Astrocyte of the cerebellum (primary cell): Measurements from ENCODE around the gene RAC3.

Experiments used
- DNase-seq: peaks from one replicate; pipeline ENCODE4 v3.0.0-alpha.2; 2011; ENCODE audit warnings: low read depth
- H3K4me3 ChIP-seq: 2 replicates; pipeline ENCODE4 v1.5.1; 2011; ENCODE audit warnings: mild to moderate bottlenecking, low read depth, low read length, moderate library complexity
- in situ Hi-C: cut with HindIII; loops from 2 replicates; pipeline ENCODE4 v1.10.0; 2017; ENCODE audit warnings: low sequenced_read_pairs
- TF ChIP-seq, protein P1 (sequence below): IDR thresholded peaks from 2 replicates; pipeline ENCODE4 v1.5.1; 2012; ENCODE audit warnings: low read length, low read depth, moderate library complexity, mild to moderate bottlenecking; ENCODE audit errors: missing control alignments

Gene RAC3

DNA sequence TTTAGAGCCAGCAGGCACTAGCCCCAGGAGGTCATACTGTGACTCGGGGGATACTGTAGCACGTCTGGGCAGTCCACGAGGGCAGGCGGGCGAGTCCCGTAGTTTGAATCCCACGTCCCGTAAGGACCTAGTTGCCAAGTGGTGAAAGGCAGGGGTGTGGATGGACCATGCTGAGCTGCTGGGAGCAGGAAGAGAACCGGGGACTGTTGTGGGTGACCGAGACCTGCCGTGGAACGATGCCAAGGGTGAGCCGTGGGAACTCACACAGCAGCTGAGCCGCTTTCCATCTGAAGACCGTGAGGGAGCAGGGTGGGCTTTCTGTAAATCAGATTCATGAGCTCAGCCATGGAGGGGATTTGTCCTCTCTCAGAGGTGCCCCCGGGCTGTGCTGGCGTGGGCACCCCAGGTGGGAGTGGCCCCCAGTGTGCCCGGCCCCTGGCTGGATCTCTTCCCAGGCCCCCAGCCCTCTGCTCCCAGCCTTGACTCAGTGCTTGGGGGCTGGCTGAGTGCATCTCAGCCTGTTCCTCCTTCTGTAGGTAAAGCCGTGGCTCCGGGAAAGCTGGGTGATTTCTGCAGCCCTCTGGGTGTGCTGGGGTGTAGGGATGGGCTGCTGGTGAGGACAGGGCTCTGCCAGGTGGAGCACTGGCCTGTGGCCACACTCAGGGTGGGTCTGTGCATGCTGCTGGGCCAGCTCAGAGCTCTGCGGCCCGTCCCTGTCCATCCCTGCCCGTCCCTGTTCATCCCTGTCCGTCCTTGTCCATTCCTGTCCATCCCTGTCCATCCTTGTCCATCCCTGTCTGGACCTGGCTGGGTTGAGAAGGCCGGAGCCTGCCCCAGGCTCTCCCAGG is 40.4 kb upstream of the RAC3 start:
- DNase-seq, result no peak
- TF ChIP-seq, protein P1, sequence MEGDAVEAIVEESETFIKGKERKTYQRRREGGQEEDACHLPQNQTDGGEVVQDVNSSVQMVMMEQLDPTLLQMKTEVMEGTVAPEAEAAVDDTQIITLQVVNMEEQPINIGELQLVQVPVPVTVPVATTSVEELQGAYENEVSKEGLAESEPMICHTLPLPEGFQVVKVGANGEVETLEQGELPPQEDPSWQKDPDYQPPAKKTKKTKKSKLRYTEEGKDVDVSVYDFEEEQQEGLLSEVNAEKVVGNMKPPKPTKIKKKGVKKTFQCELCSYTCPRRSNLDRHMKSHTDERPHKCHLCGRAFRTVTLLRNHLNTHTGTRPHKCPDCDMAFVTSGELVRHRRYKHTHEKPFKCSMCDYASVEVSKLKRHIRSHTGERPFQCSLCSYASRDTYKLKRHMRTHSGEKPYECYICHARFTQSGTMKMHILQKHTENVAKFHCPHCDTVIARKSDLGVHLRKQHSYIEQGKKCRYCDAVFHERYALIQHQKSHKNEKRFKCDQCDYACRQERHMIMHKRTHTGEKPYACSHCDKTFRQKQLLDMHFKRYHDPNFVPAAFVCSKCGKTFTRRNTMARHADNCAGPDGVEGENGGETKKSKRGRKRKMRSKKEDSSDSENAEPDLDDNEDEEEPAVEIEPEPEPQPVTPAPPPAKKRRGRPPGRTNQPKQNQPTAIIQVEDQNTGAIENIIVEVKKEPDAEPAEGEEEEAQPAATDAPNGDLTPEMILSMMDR, result no peak
- no peak overlapping the region for H3K4me3 ChIP-seq
- in situ Hi-C loops, result no loop called here

DNA sequence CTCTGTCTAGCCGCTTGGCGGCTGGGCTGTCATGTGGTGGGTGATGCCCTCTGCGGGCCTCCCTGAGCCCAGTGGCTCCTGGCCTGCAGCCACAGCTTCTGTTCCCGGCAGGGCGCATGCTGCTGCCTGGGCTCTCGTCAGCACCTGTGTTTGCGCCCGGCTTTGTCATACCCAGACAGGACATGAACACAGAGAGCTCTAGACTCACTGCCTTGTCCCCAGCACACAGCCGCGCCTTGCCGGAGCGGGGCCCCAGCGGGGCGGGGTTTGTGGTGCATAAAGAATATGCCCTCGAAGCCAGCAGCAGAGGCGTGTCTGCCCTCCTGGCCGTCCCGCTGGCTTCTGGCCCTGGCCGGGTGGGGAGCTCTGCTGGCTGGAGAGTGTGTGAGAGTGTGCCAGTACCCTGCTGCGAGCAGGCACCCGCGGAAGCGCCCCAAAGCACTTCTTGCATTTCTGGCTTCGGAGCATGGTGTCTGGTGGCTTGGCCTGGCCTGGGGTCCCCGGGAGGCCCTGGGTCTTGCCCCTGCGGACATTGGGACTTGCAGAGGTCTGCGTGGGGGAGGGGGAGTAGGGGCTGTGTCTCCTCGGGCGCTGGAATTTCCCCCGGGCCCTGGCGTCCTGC is 39.7 kb upstream of the RAC3 start:
- no peak for DNase-seq
- TF ChIP-seq, protein P1, result no peak
- no peak overlapping the region for H3K4me3 ChIP-seq
- in situ Hi-C loops, result no loop called here

DNA sequence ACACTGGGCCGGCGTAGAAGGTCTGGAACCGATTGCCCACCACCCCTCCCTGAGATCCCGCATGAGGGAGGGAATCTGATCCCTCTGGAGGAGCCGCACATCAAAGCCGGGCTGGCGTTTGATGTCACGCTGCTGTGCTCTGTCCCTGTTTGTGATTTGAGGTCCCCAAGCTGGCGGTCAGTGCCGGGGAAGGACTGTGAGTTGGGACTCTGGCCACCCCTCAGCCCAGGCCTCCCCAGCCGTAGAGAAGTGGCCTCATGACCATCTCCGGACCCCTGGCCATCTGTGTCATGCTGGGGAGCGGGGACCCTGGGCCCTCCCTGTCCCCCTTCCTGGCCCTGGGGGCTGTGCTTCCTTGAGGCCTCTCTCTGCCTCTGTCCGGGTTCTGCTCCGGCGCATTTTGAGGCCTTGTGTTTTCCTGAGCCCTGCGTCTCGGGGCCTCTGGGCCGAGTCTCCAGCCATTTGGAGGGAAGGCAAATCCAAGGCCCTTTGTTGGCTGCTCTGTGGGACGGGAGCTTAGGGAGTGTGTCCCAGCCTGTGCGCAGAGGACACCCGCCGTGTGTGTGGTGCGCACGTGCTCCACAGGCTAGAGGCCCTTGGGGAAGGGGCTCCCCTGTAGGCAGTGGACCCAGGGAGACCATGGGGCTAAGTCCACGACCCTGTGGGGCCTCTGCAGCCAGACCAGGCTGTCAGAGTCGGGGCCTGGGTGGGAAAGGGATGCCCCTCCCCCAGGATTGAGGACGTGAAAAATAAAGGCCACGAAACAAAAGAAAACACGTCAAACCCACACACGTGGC is 39.0 kb upstream of the RAC3 start:
- DNase-seq, result no peak
- H3K4me3 ChIP-seq, result no peak overlapping the region
- in situ Hi-C loops, result no loop called here
- TF ChIP-seq, protein P1, result no peak

DNA sequence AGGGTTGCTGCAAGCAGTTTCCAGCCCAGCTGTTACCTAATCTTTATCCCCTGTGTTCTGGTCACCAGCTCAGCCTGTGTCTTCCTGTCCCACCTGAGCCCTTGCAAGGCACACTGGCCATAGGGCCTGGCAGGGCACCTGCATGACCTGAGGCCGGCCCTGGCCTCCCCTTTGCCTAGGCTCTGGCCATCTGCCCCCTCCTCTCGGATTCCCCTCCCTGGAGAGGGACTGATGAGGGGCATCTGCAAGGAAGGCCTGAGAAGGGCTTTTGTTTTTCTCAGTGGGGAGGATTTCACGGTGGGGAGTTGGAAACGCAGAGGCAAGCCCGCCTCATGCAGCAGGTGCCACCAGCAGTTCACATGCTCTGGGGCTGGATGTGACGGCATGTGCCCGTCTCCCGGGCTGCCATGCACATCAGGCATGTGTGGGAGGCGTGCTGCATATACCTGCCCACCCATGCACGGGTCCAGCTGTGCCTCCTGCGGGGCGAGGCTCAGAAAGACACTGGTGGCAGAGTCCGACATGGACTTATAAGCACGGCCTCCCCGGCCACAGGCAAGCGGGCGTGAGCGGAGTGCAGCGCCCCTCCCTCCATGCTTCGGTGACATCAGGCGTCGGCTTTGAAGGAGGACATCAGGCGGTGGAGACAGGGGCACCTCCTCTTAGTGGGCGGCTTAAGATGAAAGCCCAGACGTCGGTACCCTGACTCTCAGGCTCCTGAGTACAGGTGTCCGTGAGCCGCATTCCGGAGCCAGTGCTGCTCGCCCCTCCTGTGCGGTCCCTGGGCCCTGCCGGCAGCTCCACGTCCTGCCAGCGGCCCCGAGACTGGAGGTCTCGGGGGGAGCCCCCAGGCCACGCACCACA is 37.5 kb upstream of the RAC3 start:
- no peak overlapping the region for H3K4me3 ChIP-seq
- in situ Hi-C loops, result no loop called here
- DNase-seq, result no peak
- TF ChIP-seq, protein P1, result no peak

DNA sequence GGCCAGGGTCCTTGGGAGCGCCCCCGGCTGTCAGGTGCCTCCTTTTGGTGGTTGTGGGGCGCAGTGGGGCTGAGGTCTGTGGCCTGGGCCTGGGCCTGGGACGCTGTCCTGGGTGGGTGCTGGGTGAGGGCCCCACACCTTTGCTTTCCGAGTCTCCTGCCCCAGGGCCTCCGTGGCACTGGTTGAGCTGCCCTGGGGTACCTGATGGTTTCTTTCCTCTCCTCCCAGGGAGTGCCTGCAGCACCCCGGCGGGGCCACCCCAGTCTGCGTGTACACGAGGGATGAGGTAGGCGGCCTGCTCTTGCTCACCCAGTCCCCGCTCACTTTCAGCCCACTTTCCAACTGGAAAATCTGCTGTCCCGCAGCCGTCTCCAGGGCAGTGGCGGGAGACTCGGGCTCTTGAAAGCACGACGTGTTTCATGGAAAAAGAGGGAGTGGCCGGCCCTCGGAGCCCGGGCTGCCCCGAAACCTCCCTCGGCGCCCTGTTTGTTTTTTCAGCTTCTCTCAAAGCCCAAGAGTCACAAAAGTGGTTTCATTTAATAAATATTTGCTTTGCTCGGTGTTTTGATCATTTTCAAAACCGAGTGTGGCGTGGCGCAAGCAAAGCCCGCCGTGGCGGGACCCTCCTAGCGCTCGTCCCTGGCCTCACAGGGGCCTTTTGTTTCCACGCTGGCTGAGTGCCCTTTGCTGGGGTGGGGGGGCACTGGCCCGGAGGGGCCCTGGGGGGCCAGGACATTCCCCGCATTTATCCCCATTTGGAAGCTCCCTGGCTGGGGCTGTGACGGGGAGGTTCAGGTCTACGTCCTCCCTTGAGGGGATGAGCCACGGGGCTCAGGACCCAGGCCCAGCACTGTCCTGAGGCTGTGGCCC is 36.6 kb upstream of the RAC3 start:
- TF ChIP-seq, protein P1, result no peak
- H3K4me3 ChIP-seq, result no peak overlapping the region
- in situ Hi-C loops, result no loop called here

More for the DNA sequence above, 36.6 kb upstream of the RAC3 start:
- DNase-seq, result no peak
